ENCODE results near the gene MBD3L3. TPM values are rescaled to one million over a fixed set of nuclear protein-coding genes. Genes with fewer than 3 reads are reported as not detected.

MBD3L3 gene
- total and polyA plus RNA-seq, 2 experiments from 2014 or later: not detected

DNA sequence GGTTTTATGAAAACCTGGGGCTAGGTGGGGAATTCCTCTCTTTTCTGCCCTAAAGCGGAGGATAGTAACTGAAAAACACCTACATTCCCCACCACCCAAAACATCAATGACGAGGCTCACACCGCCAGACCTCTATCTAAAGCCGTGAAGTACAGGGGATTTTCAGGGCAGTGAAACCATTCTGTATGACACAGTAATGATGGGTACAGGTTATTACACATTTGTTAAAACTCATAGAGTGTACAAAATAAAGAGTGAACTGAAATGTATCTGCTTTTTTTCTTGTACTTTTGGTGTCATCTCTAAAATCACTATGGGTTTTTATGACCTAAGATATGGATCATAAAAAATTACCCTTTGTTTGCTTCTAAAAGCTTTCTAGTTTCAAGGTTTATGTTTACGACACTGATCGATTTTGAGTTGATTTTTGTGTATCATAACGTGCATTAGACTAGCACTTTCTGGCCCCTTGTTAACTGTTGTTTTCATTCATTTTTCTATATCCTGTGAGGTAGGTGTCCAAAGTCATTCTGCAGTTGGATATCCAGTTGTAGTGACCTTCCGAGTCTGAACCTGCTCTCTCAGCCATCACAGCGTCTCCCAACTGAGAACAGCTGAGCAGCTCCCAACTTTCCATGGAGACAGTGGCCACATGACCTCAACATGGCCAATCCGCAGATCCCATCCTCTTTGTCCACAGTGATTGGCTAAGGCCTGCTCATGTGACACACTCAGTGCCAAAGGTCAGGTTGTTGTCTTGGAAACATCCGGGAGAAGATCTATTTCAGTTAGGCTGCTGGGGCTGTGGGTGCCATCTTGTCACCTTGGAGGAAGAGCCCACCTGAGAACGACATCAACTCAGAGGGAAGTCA, 47.5 kb downstream of the MBD3L3 start (continued):
- TF ChIP-seq, protein P1, sequence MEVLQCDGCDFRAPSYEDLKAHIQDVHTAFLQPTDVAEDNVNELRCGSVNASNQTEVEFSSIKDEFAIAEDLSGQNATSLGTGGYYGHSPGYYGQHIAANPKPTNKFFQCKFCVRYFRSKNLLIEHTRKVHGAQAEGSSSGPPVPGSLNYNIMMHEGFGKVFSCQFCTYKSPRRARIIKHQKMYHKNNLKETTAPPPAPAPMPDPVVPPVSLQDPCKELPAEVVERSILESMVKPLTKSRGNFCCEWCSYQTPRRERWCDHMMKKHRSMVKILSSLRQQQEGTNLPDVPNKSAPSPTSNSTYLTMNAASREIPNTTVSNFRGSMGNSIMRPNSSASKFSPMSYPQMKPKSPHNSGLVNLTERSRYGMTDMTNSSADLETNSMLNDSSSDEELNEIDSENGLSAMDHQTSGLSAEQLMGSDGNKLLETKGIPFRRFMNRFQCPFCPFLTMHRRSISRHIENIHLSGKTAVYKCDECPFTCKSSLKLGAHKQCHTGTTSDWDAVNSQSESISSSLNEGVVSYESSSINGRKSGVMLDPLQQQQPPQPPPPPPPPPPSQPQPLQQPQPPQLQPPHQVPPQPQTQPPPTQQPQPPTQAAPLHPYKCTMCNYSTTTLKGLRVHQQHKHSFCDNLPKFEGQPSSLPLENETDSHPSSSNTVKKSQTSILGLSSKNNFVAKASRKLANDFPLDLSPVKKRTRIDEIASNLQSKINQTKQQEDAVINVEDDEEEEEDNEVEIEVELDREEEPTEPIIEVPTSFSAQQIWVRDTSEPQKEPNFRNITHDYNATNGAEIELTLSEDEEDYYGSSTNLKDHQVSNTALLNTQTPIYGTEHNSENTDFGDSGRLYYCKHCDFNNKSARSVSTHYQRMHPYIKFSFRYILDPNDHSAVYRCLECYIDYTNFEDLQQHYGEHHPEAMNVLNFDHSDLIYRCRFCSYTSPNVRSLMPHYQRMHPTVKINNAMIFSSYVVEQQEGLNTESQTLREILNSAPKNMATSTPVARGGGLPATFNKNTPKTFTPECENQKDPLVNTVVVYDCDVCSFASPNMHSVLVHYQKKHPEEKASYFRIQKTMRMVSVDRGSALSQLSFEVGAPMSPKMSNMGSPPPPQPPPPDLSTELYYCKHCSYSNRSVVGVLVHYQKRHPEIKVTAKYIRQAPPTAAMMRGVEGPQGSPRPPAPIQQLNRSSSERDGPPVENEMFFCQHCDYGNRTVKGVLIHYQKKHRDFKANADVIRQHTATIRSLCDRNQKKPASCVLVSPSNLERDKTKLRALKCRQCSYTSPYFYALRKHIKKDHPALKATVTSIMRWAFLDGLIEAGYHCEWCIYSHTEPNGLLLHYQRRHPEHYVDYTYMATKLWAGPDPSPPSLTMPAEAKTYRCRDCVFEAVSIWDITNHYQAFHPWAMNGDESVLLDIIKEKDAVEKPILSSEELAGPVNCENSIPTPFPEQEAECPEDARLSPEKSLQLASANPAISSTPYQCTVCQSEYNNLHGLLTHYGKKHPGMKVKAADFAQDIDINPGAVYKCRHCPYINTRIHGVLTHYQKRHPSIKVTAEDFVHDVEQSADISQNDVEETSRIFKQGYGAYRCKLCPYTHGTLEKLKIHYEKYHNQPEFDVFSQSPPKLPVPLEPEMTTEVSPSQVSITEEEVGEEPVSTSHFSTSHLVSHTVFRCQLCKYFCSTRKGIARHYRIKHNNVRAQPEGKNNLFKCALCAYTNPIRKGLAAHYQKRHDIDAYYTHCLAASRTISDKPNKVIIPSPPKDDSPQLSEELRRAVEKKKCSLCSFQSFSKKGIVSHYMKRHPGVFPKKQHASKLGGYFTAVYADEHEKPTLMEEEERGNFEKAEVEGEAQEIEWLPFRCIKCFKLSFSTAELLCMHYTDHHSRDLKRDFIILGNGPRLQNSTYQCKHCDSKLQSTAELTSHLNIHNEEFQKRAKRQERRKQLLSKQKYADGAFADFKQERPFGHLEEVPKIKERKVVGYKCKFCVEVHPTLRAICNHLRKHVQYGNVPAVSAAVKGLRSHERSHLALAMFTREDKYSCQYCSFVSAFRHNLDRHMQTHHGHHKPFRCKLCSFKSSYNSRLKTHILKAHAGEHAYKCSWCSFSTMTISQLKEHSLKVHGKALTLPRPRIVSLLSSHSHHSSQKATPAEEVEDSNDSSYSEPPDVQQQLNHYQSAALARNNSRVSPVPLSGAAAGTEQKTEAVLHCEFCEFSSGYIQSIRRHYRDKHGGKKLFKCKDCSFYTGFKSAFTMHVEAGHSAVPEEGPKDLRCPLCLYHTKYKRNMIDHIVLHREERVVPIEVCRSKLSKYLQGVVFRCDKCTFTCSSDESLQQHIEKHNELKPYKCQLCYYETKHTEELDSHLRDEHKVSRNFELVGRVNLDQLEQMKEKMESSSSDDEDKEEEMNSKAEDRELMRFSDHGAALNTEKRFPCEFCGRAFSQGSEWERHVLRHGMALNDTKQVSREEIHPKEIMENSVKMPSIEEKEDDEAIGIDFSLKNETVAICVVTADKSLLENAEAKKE (CRISPR knock-in tag; IDR thresholded peaks at IDR 0.05): no peak
- TF ChIP-seq STAT1 (IDR thresholded peaks at IDR 0.05; ENCODE audit: unreplicated experiment) (no peak), CREB1 (CRISPR knock-in tag; IDR thresholded peaks at IDR 0.05; ENCODE audit: low read depth) (no peak), EZH2phosphoT487 (IDR thresholded peaks at IDR 0.05; ENCODE audit: unreplicated experiment) (no peak), POLR2AphosphoS5 (IDR thresholded peaks at IDR 0.05; ENCODE audit: low read depth) (no peak)
- TF ChIP-seq, protein P2, sequence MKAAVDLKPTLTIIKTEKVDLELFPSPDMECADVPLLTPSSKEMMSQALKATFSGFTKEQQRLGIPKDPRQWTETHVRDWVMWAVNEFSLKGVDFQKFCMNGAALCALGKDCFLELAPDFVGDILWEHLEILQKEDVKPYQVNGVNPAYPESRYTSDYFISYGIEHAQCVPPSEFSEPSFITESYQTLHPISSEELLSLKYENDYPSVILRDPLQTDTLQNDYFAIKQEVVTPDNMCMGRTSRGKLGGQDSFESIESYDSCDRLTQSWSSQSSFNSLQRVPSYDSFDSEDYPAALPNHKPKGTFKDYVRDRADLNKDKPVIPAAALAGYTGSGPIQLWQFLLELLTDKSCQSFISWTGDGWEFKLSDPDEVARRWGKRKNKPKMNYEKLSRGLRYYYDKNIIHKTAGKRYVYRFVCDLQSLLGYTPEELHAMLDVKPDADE (IDR thresholded peaks at IDR 0.05): no peak

DNA sequence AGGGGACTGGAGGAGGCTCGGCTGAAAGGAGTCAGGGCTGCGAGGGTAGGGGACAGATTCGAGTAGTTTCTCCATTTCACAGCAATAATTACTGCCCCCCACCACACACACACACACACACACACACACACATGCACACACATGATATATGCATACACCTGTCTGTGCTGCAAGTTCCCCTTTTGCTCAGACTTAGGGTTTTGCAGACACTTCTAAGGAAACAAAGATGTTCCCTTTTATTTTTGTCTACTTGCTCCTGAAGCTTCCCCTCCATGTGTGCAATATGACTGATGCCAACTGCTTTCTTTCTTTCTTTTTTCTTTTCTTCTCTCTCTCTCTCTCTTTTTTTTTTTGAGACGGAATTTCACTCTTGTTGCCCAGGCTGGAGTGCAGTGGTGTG, 50.6 kb downstream of the MBD3L3 start:
- no peak for DNase-seq (ENCODE audit: low spot score)
- H3K9me3 Mint-ChIP-seq: peaks cover 88% of the 10 kb centered on the region
- Histone ChIP-seq H4K20me1 (replicated peaks; ENCODE audit: insufficient read depth) (no peaks in the 10 kb centered on the region), H2AFZ (no peak overlapping the region), H3K36me3 (ENCODE audit: insufficient read depth) (no peaks in the 10 kb centered on the region), H3K4me3 (no peak overlapping the region), H3K27ac (ENCODE audit: low read depth) (no peak overlapping the region), H3F3A (replicated peaks; ENCODE audit: low read depth) (no peaks in the 10 kb centered on the region), H3K79me2 (replicated peaks; ENCODE audit: insufficient read depth) (no peaks in the 10 kb centered on the region), H3K4me1 (ENCODE audit: insufficient read depth) (no peaks in the 10 kb centered on the region), H3K4me2 (no peak overlapping the region), H3K27me3 (ENCODE audit: insufficient read depth) (no peaks in the 10 kb centered on the region), H3K9me2 (ENCODE audit: insufficient read depth) (no peaks in the 10 kb centered on the region)
- ATAC-seq: no peak
- H3K36me3 Mint-ChIP-seq (ENCODE audit: low read depth): peaks cover 29% of the 10 kb centered on the region; the same call in 2 of the 3 replicates
- H3K4me1 Mint-ChIP-seq: no peaks in the 10 kb centered on the region
- H3K4me3 Mint-ChIP-seq: no peak overlapping the region
- H3K27me3 Mint-ChIP-seq (ENCODE audit: insufficient read depth, low read depth, poor library complexity): peaks cover 4% of the 10 kb centered on the region
- H3K27ac Mint-ChIP-seq: no peak overlapping the region
- no peak for TF ChIP-seq POLR2AphosphoS5 (IDR thresholded peaks at IDR 0.05; ENCODE audit: low read depth)

Other genes with a start within 250 kb of the MBD3L3 start
- not detected in 2 replicates for gene ADGRE1, start 171.1 kb downstream of the MBD3L3 start, total RNA-seq (2014; rRNA removed; shearing (Covaris generic))
- not detected in 2 replicates for gene ADGRE1, start 171.1 kb downstream of the MBD3L3 start, polyA plus RNA-seq (2016; fragmentation: Nextera tagmentation; extraction: Ambion mirVana)
- gene MBD3L2B, start 37.2 kb downstream of the MBD3L3 start, total RNA-seq (2014; rRNA removed; shearing (Covaris generic)): not detected in 2 replicates
- gene MBD3L2B, start 37.2 kb downstream of the MBD3L3 start, polyA plus RNA-seq (2016; fragmentation: Nextera tagmentation; extraction: Ambion mirVana): not detected in 2 replicates
- not detected in 2 replicates for gene MBD3L5, start 28.1 kb downstream of the MBD3L3 start, total RNA-seq (2014; rRNA removed; shearing (Covaris generic))
- not detected in 2 replicates for gene MBD3L5, start 28.1 kb downstream of the MBD3L3 start, polyA plus RNA-seq (2016; fragmentation: Nextera tagmentation; extraction: Ambion mirVana)
- gene MBD3L4, start 18.5 kb downstream of the MBD3L3 start, total RNA-seq (2014; rRNA removed; shearing (Covaris generic)): not detected in 2 replicates
- gene MBD3L4, start 18.5 kb downstream of the MBD3L3 start, polyA plus RNA-seq (2016; fragmentation: Nextera tagmentation; extraction: Ambion mirVana): not detected in 2 replicates
- gene MBD3L2, start 9.4 kb downstream of the MBD3L3 start, total RNA-seq (2014; rRNA removed; shearing (Covaris generic)): not detected in 2 replicates
- not detected in 2 replicates for gene MBD3L2, start 9.4 kb downstream of the MBD3L3 start, polyA plus RNA-seq (2016; fragmentation: Nextera tagmentation; extraction: Ambion mirVana)
- gene ZNF557, start 11.0 kb upstream of the MBD3L3 start, total RNA-seq (2014; rRNA removed; shearing (Covaris generic)): 6.6 and 10.3 TPM in 2 replicates
- 3.7 and 4.3 TPM in 2 replicates for gene ZNF557, start 11.0 kb upstream of the MBD3L3 start, polyA plus RNA-seq (2016; fragmentation: Nextera tagmentation; extraction: Ambion mirVana)
- 52.1 and 55.2 TPM in 2 replicates for gene INSR, start 235.7 kb upstream of the MBD3L3 start, total RNA-seq (2014; rRNA removed; shearing (Covaris generic))
- 17.3 and 19.2 TPM in 2 replicates for gene INSR, start 235.7 kb upstream of the MBD3L3 start, polyA plus RNA-seq (2016; fragmentation: Nextera tagmentation; extraction: Ambion mirVana)